GM12878 (cell line): ENCODE results near the gene FREM3. TPM values are rescaled to one million over a fixed set of nuclear protein-coding genes. Genes with fewer than 3 reads are reported as not detected.
A peak's percentile ranks its signal among the peaks of the same experiment; 100 is the strongest.

ENCODE experiments used
- ATAC-seq: fragments of 200-7000 bp; cut with Tn5 transposase; 3 replicates; pipeline ENCODE4 v1.9.1; 2020; ENCODE audit warnings: mild to moderate bottlenecking, moderate library complexity
- BruUV-seq: library from RNA; stranded (reverse); fragments of 400-500 nt; replicated peaks from 2 replicates; lab custom pipeline; 2021; lab: Mats Ljungman, UMichigan
- CTCF ChIA-PET: fragments of 300-600 bp; sonication (Branson Sonifier 250); formaldehyde crosslinking; extraction: SDS; loops from one replicate; lab custom pipeline; 2021; ENCODE audit warnings: inconsistent platforms; lab: Yijun Ruan, JAX
- POLR2A ChIA-PET: fragments of 350-600 bp; formaldehyde crosslinking; extraction: SDS; loops from one replicate; lab custom pipeline; 2021; ENCODE audit warnings: inconsistent platforms; lab: Charles Lee
- RAD21 ChIA-PET: fragments of 300-600 bp; sonication (Branson Sonifier 250); formaldehyde crosslinking; loops from one replicate; lab custom pipeline; 2023; ENCODE audit warnings: antibody characterized with exemption; ENCODE audit not compliant: unreplicated experiment; lab: Charles Lee
- SMC1A ChIA-PET: fragments of 300-600 bp; sonication (Branson Sonifier 250); formaldehyde crosslinking; loops from one replicate; lab custom pipeline; 2023; ENCODE audit not compliant: unreplicated experiment, uncharacterized antibody; lab: Charles Lee
- DNase-seq: peaks from one replicate; pipeline ENCODE4 v3.0.0-alpha.2; 2011; ENCODE audit warnings: low read depth, low spot score
- FAIRE-seq: peaks from 3 replicates; lab custom pipeline; 2011; peaks lifted over from hg19 to GRCh38; lab: Jason Lieb, UNC
- H2AFZ ChIP-seq: 2 replicates; pipeline ENCODE4 v1.6.0; 2011; ENCODE audit warnings: low read depth, low read length, control low read depth; ENCODE audit not compliant: control insufficient read depth
- H3K27ac ChIP-seq: 2 replicates; pipeline ENCODE4 v1.5.1; 2011; ENCODE audit warnings: control low read depth; ENCODE audit not compliant: control insufficient read depth, insufficient read depth
- H3K27me3 ChIP-seq, 2 experiments: replicated peaks in 1 of 2; 2 replicates each; pipeline versions ENCODE4 v1.6.0 to v1.6.1; 2011; ENCODE audit warnings: low read length in 1 of 2; ENCODE audit not compliant: control insufficient read depth in 2 of 2, insufficient read depth in 2 of 2
- H3K36me3 ChIP-seq, 2 experiments: 2 replicates each; pipeline ENCODE4 v1.5.1; 2011; ENCODE audit warnings: low read length in 1 of 2; ENCODE audit not compliant: control insufficient read depth in 2 of 2, insufficient read depth in 2 of 2
- H3K4me1 ChIP-seq: 2 replicates; pipeline ENCODE4 v1.6.1; 2011; ENCODE audit warnings: mild to moderate bottlenecking, low read length, moderate library complexity, mixed read lengths; ENCODE audit not compliant: control insufficient read depth, insufficient read depth
- H3K4me2 ChIP-seq: 2 replicates; pipeline ENCODE4 v1.6.0; 2011; ENCODE audit warnings: control low read depth; ENCODE audit not compliant: control insufficient read depth, insufficient read depth
- H3K4me3 ChIP-seq: fragments of 200-600 bp; sonication (generic); 2 replicates; pipeline ENCODE4 v1.5.1; 2016
- H3K79me2 ChIP-seq: 2 replicates; pipeline ENCODE4 v1.6.0; 2011; ENCODE audit warnings: low read length; ENCODE audit not compliant: control insufficient read depth, insufficient read depth
- H3K9ac ChIP-seq: 2 replicates; pipeline ENCODE4 v1.8.0; 2011; ENCODE audit warnings: low read length, control low read depth, mixed read lengths; ENCODE audit not compliant: control insufficient read depth, insufficient read depth
- H3K9me3 ChIP-seq: replicated peaks from 3 replicates; pipeline ENCODE4 v1.5.1; 2011; ENCODE audit warnings: mild to moderate bottlenecking, low read length; ENCODE audit not compliant: control insufficient read depth, insufficient read depth
- H4K20me1 ChIP-seq: 2 replicates; pipeline ENCODE4 v1.6.0; 2011; ENCODE audit not compliant: control insufficient read depth, insufficient read depth
- EED ChIP-seq: sonication (generic); IDR thresholded peaks from 2 replicates; pipeline ENCODE4 v1.6.1; 2016; ENCODE audit warnings: antibody characterized with exemption, low read depth
- ETV6 ChIP-seq, 2 experiments: fragments of 450-650 bp in 1 of 2; IDR thresholded peaks in 1 of 2; conservative IDR thresholded peaks in 1 of 2; 2 replicates each; pipeline ENCODE4 v1.6.1; 2014; ENCODE audit warnings: antibody characterized with exemption in 1 of 2, borderline replicate concordance in 1 of 2, low read depth in 1 of 2, mild to moderate bottlenecking in 1 of 2, moderate library complexity in 1 of 2
- IKZF2 ChIP-seq, 2 experiments: fragments of 450-650 bp; IDR thresholded peaks; 2 replicates each; pipeline ENCODE4 v1.6.1; 2017; ENCODE audit warnings: mild to moderate bottlenecking in 2 of 2, moderate library complexity in 2 of 2
- MEF2A ChIP-seq: IDR thresholded peaks from 2 replicates; pipeline ENCODE4 v1.6.1; 2011; ENCODE audit warnings: low read depth, mild to moderate bottlenecking, low read length, moderate library complexity; ENCODE audit not compliant: insufficient read depth
- NKRF ChIP-seq: fragments of 450-650 bp; conservative IDR thresholded peaks from 2 replicates; pipeline ENCODE4 v1.6.1; 2017; ENCODE audit warnings: mild to moderate bottlenecking, moderate library complexity
- NR2F1 ChIP-seq: fragments of 450-650 bp; conservative IDR thresholded peaks from 2 replicates; pipeline ENCODE4 v1.6.1; 2017; ENCODE audit warnings: mild to moderate bottlenecking
- RUNX3 ChIP-seq: IDR thresholded peaks from 2 replicates; pipeline ENCODE4 v1.6.1; 2012; ENCODE audit warnings: low read length, inconsistent platforms
- SUZ12 ChIP-seq: fragments of 200-600 bp; sonication (generic); IDR thresholded peaks from one replicate; pipeline ENCODE4 v1.6.1; 2018; ENCODE audit warnings: antibody characterized with exemption, mild to moderate bottlenecking; ENCODE audit not compliant: unreplicated experiment
- WGBS: methylation state at CpG from one replicate; pipeline ENCODE4 v1.1.6; 2016; ENCODE audit warnings: low lambda C conversion rate; ENCODE audit not compliant: insufficient replicate concordance, insufficient coverage; ENCODE audit errors: missing lambda C conversion rate; 5-methylcytosine and 5-hydroxymethylcytosine counted together
- in situ Hi-C: fragments of 300-500 bp; cut with MboI; formaldehyde crosslinking; loops from 9 replicates; pipeline ENCODE4 v1.14.3; 2018; ENCODE audit warnings: mixed read lengths
- intact Hi-C: fragments of 100-400 bp; cut with micrococcal nuclease; formaldehyde crosslinking; loops from one replicate; pipeline ENCODE4 v1.14.2; 2022; ENCODE audit not compliant: unreplicated experiment
- polyA plus RNA-seq, 11 experiments: library from polyadenylated mRNA; depleted of rRNA in 4 of 11; unstranded in 6 of 11; stranded (reverse) in 5 of 11; fragments of >200 nt; fragmentation: Nextera tagmentation in 4 of 11; fragmentation: Illumina TruSeq in 1 of 11; extraction: Ambion mirVana in 4 of 11; extraction: Trizol in 1 of 11; gene quantifications; 1 replicate in 1 of 11; 2 replicates in 10 of 11; pipeline versions ENCODE4 v1.2.1 to v1.2.3, GENCODE V29; 2011 to 2016; ENCODE audit warnings: inconsistent platforms in 2 of 11, missing spikeins in 2 of 11, low read depth in 1 of 11
- total RNA-seq, 4 experiments: library from RNA; depleted of rRNA in 3 of 4; stranded (reverse); fragments of >200 nt in 3 of 4; fragmentation: Illumina TruSeq in 1 of 4; extraction: Trizol in 1 of 4; gene quantifications; 2 replicates each; pipeline versions ENCODE4 v1.2.1 to v1.2.3, GENCODE V29; 2013 to 2021

FREM3 gene
- total and polyA plus RNA-seq, 10 of the 15 experiments (the other 5 are each of a cell fraction or from before 2014, with no cell fraction given), result not detected

GRCh38 chr4:143538979-143539669, 161.4 kb downstream of the FREM3 start:
- FAIRE-seq (peak; percentile 7), ATAC-seq (peak; percentile 54), DNase-seq (no peak)
- Histone ChIP-seq H3K9ac (no peak overlapping the region), H3K4me3 (no peak overlapping the region), H3K4me1 (peaks cover 3% of the 10 kb centered on the region; the same call in 1 of the 2 replicates), H3K27me3 (no peaks in the 10 kb centered on the region), H4K20me1 (no peaks in the 10 kb centered on the region), H3K9me3 (peaks cover 2% of the 10 kb centered on the region; the same call in 2 of the 3 replicates), H3K36me3 (peaks cover 4 to 37% of the 10 kb centered on the region in 2 experiments), H2AFZ (no peak overlapping the region), H3K79me2 (no peaks in the 10 kb centered on the region), H3K27ac (no peak overlapping the region), H3K4me2 (no peak overlapping the region)
- RAD21 ChIA-PET, result no interaction called here
- no TSS peak for BruUV-seq
- 67% methylated on average over 4 of the region's 4 CpGs for WGBS
- POLR2A ChIA-PET, result no interaction called here
- intact Hi-C loops (no loop called here), in situ Hi-C loops (loop anchor here (25.0 kb wide), 1 partner anchor 1573 kb away; no protein-coding TSS in a partner anchor)
- TF ChIP-seq SUZ12, result no peak
- TF ChIP-seq NKRF, result no peak
- TF ChIP-seq ETV6 (conservative IDR thresholded peaks at IDR 0.05 in 1 of 2, IDR thresholded peaks at IDR 0.05 in 1 of 2; ENCODE audit: borderline replicate concordance in 1 of 2, low read depth in 1 of 2), result no peak
- 0 out of 2 replicates have a peak, but pooled peaks have one; percentile 53 for TF ChIP-seq MEF2A
- TF ChIP-seq RUNX3, result peak; percentile 58
- peak in 1 of 2 experiments; percentile 22; a peak in 1 of 4 replicates for TF ChIP-seq IKZF2 (IDR thresholded peaks at IDR 0.05)
- TF ChIP-seq EED, result no peak
- peak; percentile 43; the same call in 1 of the 2 replicates for TF ChIP-seq NR2F1
- SMC1A ChIA-PET, result no interaction called here
- CTCF ChIA-PET, result interaction anchor here (0.7 kb wide), 1 partner anchor 163 kb away, joined by 3 read pairs; no protein-coding TSS in a partner anchor
